ENCODE results near the gene TOGARAM1.
A peak's percentile ranks its signal among the peaks of the same experiment; 100 is the strongest.

Gene TOGARAM1

GRCh38 chr14:45095143-45095542 lies 133.2 kb downstream of the TOGARAM1 start:
- no peak for DNase-seq

- DNase-seq, result no peak
Observed at GRCh38 chr14:45096218-45096617, 134.2 kb downstream of the TOGARAM1 start.

- DNase-seq, result no peak
Observed at GRCh38 chr14:45103806-45104205, 141.8 kb downstream of the TOGARAM1 start.

GRCh38 chr14:45104561-45104960 lies 142.6 kb downstream of the TOGARAM1 start:
- no peak for DNase-seq

- peak; percentile 43 for DNase-seq
Observed at GRCh38 chr14:45112896-45113781, 151.1 kb downstream of the TOGARAM1 start.

GRCh38 chr14:45114327-45114726 lies 152.3 kb downstream of the TOGARAM1 start:
- DNase-seq, result no peak

- DNase-seq, result no peak
Observed at GRCh38 chr14:45118594-45118993, 156.6 kb downstream of the TOGARAM1 start.

GRCh38 chr14:45120096-45120495 lies 158.1 kb downstream of the TOGARAM1 start:
- DNase-seq, result peak; percentile 88

GRCh38 chr14:45123271-45123670 lies 161.3 kb downstream of the TOGARAM1 start:
- DNase-seq, result no peak
